ENCODE data around the gene STK39. TPM values are rescaled to one million over a fixed set of nuclear protein-coding genes. Genes with fewer than 3 reads are reported as not detected.

The STK39 gene
- polyA plus RNA-seq, 1 experiment, result 25.2 TPM

- Histone ChIP-seq H3K4me3 (ENCODE audit: low read depth, low read length) (no peak overlapping the region), H3K9me3 (ENCODE audit: control insufficient read depth, insufficient read depth, low read length) (no peaks in the 10 kb centered on the region), H3K27me3 (ENCODE audit: control insufficient read depth, insufficient read depth, low read length) (no peaks in the 10 kb centered on the region), H3K27ac (ENCODE audit: low read depth, low read length) (no peak overlapping the region)
- ChIA-PET POLR2A (no interaction called here), CTCF (no interaction called here)
- TF ChIP-seq CTCF (IDR thresholded peaks at IDR 0.05; ENCODE audit: low read depth, low read length), result no peak
- peak; percentile 27 for DNase-seq (ENCODE audit: low read depth, low spot score)
Observed at GRCh38 chr2:168189835-168190569, 57.4 kb downstream of the STK39 start.

- Histone ChIP-seq H3K9me3 (ENCODE audit: control insufficient read depth, insufficient read depth, low read length) (no peaks in the 10 kb centered on the region), H3K27ac (ENCODE audit: low read depth, low read length) (no peak overlapping the region), H3K27me3 (ENCODE audit: control insufficient read depth, insufficient read depth, low read length) (no peaks in the 10 kb centered on the region), H3K4me3 (ENCODE audit: low read depth, low read length) (no peak overlapping the region)
- POLR2A ChIA-PET, result no interaction called here
- CTCF ChIA-PET, result interaction anchor here (1.0 to 1.6 kb wide), 2 partner anchors 30 to 69 kb away, joined by 3 read pairs; no protein-coding TSS in a partner anchor
- TF ChIP-seq CTCF (IDR thresholded peaks at IDR 0.05; ENCODE audit: low read depth, low read length), result no peak
- no peak for DNase-seq (ENCODE audit: low read depth, low spot score)
Observed at GRCh38 chr2:168188002-168188401, 59.4 kb downstream of the STK39 start.

GRCh38 chr2:168186452-168186851, 60.9 kb downstream of the STK39 start:
- H3K4me3 ChIP-seq (ENCODE audit: low read depth, low read length), result no peak overlapping the region
- CTCF ChIA-PET, result interaction anchor here (0.6 kb wide), 1 partner anchor 68 kb away, joined by 3 read pairs; no protein-coding TSS in a partner anchor
- no peaks in the 10 kb centered on the region for H3K9me3 ChIP-seq (ENCODE audit: control insufficient read depth, insufficient read depth, low read length)
- no peak for TF ChIP-seq CTCF (IDR thresholded peaks at IDR 0.05; ENCODE audit: low read depth, low read length)
- POLR2A ChIA-PET, result no interaction called here
- H3K27ac ChIP-seq (ENCODE audit: low read depth, low read length), result no peak overlapping the region
- no peaks in the 10 kb centered on the region for H3K27me3 ChIP-seq (ENCODE audit: control insufficient read depth, insufficient read depth, low read length)
- DNase-seq (ENCODE audit: low read depth, low spot score), result no peak

- H3K9me3 ChIP-seq (ENCODE audit: control insufficient read depth, insufficient read depth, low read length), result no peaks in the 10 kb centered on the region
- no peak for TF ChIP-seq CTCF (IDR thresholded peaks at IDR 0.05; ENCODE audit: low read depth, low read length)
- no peak for DNase-seq (ENCODE audit: low read depth, low spot score)
- H3K27me3 ChIP-seq (ENCODE audit: control insufficient read depth, insufficient read depth, low read length), result no peaks in the 10 kb centered on the region
- POLR2A ChIA-PET, result no interaction called here
- no peak overlapping the region for H3K4me3 ChIP-seq (ENCODE audit: low read depth, low read length)
- CTCF ChIA-PET, result interaction anchor here (0.6 kb wide), 1 partner anchor 67 kb away, joined by 3 read pairs; no protein-coding TSS in a partner anchor
- no peak overlapping the region for H3K27ac ChIP-seq (ENCODE audit: low read depth, low read length)
Observed at GRCh38 chr2:168185583-168186274, 61.7 kb downstream of the STK39 start.

Measured in AG04450 (cell line).